Mucosa of descending colon (tissue), 3 donors: ENCODE measurements around the gene LRRC8E. TPM values are rescaled to one million over a fixed set of nuclear protein-coding genes. Genes with fewer than 3 reads are reported as not detected.
A peak's percentile ranks its signal among the peaks of the same experiment; 100 is the strongest.

ENCODE experiments used
- ATAC-seq: fragments of 200-7000 bp; cut with Tn5 transposase; one replicate; pipeline ENCODE4 v1.9.1; 2020; ENCODE audit warnings: mild to moderate bottlenecking, moderate library complexity
- DNase-seq, 3 donors: peaks; one replicate each; pipeline ENCODE4 v3.0.0-alpha.2; 2020
- H3K36me3 ChIP-seq: fragments of 200-600 bp; one replicate; pipeline ENCODE4 v1.8.0; 2021; ENCODE audit warnings: low read depth, mild to moderate bottlenecking
- H3K4me1 ChIP-seq: fragments of 200-600 bp; one replicate; pipeline ENCODE4 v1.8.0; 2021; ENCODE audit warnings: low read depth, mild to moderate bottlenecking
- H3K4me3 ChIP-seq: fragments of 200-600 bp; one replicate; pipeline ENCODE4 v1.8.0; 2021; ENCODE audit warnings: mild to moderate bottlenecking
- H3K9me3 ChIP-seq: fragments of 200-600 bp; one replicate; pipeline ENCODE4 v1.8.0; 2021; ENCODE audit warnings: mild to moderate bottlenecking
- intact Hi-C, 2 donors: fragments of 100-400 bp; cut with DNase I in 1 of 2; cut with micrococcal nuclease in 1 of 2; formaldehyde crosslinking; loops; one replicate each; pipeline versions ENCODE4 v1.11.0 to v1.11.1; 2022; cut with DNase I, micrococcal nuclease
- total RNA-seq, 3 donors: library from RNA; stranded (reverse); fragmentation: NEBNext Ultra II Directional in 2 of 3; extraction: Animal tissue kit (Norgen Biotek cat#: 25700) in 2 of 3; gene quantifications; one replicate each; pipeline versions ENCODE4 v1.2.1 to v1.2.4, GENCODE V29; 2021 to 2023
- TF ChIP-seq, protein P1 (sequence below): fragments of 200-600 bp; IDR thresholded peaks from one replicate; pipeline ENCODE4 v1.8.0; 2022; ENCODE audit warnings: antibody characterized with exemption, mild to moderate bottlenecking
- donor health status: DM: no; HTN: no; CAD: no; lungs with moderate emphysema.
- donor health status: DM: no; HTN: no; CAD: no.
- donor health status: DM: no; HTN: yes; CAD: no.

Gene LRRC8E
- total RNA-seq, 3 donors from 2014 or later = 0.32 to 1.5 (median 1.3) TPM

DNA sequence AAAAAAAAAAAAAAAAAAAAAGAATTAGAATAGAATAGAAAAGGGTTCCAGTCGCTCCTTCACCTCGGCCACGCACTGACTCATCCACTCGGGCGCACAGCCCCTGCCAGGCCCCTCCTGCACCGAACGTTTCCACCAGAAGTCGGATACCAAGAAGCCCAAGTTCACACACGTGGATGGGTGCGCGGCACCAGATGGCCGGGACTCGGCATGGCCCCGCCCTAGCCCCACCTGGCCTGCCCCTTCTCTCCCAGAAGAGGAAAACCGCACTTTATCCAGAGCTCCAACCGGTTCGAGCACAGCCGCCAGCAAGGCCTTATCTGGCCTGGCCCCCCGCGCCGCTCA is 20.0 kb upstream of the LRRC8E start:
- TF ChIP-seq, protein P1, sequence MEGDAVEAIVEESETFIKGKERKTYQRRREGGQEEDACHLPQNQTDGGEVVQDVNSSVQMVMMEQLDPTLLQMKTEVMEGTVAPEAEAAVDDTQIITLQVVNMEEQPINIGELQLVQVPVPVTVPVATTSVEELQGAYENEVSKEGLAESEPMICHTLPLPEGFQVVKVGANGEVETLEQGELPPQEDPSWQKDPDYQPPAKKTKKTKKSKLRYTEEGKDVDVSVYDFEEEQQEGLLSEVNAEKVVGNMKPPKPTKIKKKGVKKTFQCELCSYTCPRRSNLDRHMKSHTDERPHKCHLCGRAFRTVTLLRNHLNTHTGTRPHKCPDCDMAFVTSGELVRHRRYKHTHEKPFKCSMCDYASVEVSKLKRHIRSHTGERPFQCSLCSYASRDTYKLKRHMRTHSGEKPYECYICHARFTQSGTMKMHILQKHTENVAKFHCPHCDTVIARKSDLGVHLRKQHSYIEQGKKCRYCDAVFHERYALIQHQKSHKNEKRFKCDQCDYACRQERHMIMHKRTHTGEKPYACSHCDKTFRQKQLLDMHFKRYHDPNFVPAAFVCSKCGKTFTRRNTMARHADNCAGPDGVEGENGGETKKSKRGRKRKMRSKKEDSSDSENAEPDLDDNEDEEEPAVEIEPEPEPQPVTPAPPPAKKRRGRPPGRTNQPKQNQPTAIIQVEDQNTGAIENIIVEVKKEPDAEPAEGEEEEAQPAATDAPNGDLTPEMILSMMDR = no peak
- Histone ChIP-seq H3K9me3 (no peaks in the 10 kb centered on the region), H3K4me1 (peaks cover 29% of the 10 kb centered on the region), H3K4me3 (no peak overlapping the region), H3K36me3 (no peaks in the 10 kb centered on the region)
- no peak for ATAC-seq
- DNase-seq = peak in 2 of 3 donors; percentile 41 to 76
- intact Hi-C loops = no loop called here

DNA sequence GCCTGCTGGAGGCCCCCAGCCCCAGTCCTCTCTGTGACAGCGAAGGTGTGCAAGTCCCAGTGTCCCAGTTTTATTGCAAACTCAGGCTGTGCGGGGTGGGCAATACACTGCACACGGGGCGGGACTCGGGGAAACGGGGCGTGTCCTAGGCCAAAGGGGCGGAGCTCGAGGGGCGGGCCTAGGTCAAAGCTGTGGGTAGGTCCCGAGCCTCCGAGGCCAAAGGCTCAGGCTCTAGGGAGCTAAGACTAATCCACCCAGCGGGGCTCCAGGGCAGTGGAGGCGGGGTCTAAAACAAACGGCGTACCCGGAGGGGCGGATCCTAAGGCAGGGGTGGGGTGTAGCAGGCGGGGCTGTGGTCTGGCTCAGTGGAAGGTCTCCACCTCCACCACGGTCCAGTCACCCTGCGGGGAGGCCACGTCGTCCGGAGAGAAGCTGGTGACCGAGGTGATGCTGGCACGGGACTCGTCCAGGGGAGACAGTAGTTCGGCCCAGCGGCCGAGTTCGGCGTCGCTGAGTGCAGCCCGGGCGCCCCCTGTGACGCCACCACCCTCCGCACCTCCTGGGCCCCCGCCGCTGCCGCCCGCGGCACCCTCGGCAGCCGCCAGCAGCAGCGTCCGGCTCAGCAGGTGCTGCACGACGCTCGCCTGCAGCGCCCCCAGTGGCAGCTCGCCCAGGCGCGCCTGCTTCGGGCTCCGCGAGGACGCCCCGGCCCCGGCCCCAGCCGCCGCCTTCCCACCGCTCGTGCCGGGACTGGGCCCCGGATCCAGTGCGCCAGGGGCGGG is 19.4 kb upstream of the LRRC8E start:
- Histone ChIP-seq H3K4me3 (no peak overlapping the region), H3K4me1 (peaks cover 27% of the 10 kb centered on the region), H3K36me3 (no peaks in the 10 kb centered on the region), H3K9me3 (no peaks in the 10 kb centered on the region)
- peak; percentile 78 for ATAC-seq
- intact Hi-C loops = no loop called here
- TF ChIP-seq, protein P1 = peak; percentile 86
- DNase-seq = peak; percentile 77 to 87 (median 87)

DNA sequence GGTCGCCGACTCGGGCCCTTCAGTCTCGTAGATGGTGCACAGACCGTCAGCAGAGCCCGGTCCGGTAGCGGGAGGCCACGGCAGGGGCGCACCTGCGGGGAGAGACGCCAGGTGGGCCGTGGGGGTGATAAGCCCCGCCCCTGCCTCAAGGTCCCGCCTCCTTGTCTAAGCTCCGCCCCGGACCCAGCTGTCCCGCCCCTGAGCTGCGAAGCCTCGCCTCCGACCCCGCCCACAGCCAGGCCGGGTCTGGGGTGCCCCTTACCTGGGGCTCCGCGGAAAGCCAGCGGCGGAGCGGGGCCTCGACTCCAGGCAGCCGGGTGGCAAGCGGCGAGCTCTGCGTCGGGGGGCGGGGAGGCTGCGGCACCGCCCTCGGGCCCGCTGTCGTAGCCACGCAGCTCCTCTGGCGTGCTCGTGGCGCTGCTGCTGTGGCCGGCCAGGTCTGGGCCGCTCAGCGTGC is 18.8 kb upstream of the LRRC8E start:
- Histone ChIP-seq H3K4me1 (peaks cover 30% of the 10 kb centered on the region), H3K4me3 (no peak overlapping the region), H3K9me3 (no peaks in the 10 kb centered on the region), H3K36me3 (no peaks in the 10 kb centered on the region)
- intact Hi-C loops = no loop called here
- TF ChIP-seq, protein P1 = no peak
- DNase-seq (peak in 2 of 3 donors; percentile 77 to 86), ATAC-seq (peak; percentile 71)

DNA sequence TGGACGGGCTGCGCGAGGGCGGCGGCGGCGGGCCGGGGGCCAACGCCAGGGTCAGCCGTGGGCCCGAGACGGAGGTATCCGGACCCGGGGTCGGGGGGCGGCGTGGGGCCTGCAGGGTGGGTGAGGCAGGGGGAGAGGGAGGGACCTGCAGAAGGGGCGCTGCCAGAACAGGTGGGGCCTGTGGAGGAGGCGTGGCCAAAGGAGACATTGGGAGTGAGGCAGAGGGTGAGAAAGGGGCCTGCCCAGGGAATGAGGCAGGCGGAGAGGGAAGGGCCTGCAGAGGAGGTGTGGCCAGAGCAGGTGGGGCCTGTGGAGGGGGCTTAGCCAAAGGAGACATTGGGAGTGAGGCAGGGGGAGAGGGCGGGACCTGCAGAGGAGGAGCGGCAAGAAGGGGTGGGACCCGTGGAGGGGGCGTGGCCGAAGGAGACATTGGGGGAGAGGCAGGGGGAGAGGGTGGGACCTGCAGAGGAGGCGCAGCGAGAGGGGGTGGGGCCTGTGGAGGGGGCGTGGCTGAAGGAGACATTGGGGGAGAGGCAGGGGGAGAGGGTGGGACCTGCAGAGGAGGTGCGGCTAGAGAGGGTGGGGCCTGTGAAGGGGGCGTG is 18.3 kb upstream of the LRRC8E start:
- Histone ChIP-seq H3K36me3 (no peaks in the 10 kb centered on the region), H3K4me1 (peaks cover 35% of the 10 kb centered on the region), H3K9me3 (no peaks in the 10 kb centered on the region), H3K4me3 (no peak overlapping the region)
- DNase-seq (peak; percentile 49 to 86 (median 72)), ATAC-seq (peak; percentile 9)
- TF ChIP-seq, protein P1 = no peak
- intact Hi-C loops = no loop called here

DNA sequence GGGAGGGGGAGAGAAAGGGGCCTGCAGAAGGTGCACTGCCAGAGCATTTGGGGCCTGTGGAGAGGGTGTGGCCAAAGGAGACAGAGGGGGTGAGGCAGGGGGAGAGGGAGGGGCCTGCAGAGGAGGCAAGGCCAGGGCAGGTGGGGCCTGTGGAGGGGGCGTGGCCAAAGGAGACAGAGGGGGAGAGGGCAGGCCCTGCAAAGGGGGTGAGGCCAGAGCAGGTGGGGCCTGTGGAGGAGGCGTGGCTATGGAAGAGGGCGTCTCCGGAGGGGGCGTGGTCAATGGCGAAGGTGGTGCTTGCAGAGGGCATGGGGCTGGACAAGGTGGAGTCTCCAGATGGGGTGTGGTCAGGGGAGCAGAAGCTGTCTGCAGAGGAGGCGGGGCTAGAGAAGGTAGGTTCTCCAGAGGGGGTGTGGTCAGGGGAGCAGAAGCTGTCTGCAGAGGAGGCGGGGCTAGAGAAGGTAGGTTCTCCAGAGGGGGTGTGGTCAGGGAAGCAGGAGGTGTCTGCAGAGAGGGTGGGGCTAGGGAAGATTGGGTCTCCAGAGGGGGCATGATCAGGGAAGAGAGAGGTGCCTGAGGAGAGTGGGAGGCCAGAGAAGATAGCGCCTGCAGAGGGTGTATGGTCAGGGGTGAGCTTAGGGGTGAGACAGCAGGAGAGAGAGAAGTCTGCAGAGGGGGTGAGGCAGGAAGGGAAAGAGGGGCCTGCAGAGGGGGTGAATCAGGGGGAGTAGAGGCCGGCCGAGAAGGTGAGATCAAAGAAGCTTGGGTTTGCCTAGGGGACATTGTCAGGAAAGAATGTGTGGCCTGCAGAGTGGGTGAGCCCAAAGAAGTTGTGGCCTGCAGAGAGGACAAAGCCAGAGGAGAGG is 17.5 kb upstream of the LRRC8E start:
- Histone ChIP-seq H3K4me3 (no peak overlapping the region), H3K36me3 (no peaks in the 10 kb centered on the region), H3K9me3 (no peaks in the 10 kb centered on the region), H3K4me1 (peaks cover 35% of the 10 kb centered on the region)
- ATAC-seq (peak; percentile 37), DNase-seq (peak; percentile 64 to 89 (median 79))
- TF ChIP-seq, protein P1 = no peak
- intact Hi-C loops = no loop called here
